GM21360 (cell line): ENCODE data around the gene ITGA5.

Experiments used
- ATAC-seq: cut with Tn5 transposase; IDR thresholded peaks from one replicate; pipeline ENCODE4 v1.9.1; 2021; ENCODE audit warnings: mild to moderate bottlenecking, moderate library complexity; ENCODE audit not compliant: unreplicated experiment

ITGA5 gene

GRCh38 chr12:54431911-54432814 is 13.1 kb upstream of the ITGA5 start:
- no peak for ATAC-seq

- ATAC-seq: no peak
Measured at GRCh38 chr12:54430471-54431069, 11.5 kb upstream of the ITGA5 start.

GRCh38 chr12:54429014-54429471 is 10.0 kb upstream of the ITGA5 start:
- ATAC-seq: no peak

GRCh38 chr12:54428050-54429013 is 9.3 kb upstream of the ITGA5 start:
- ATAC-seq: no peak

- ATAC-seq: no peak
Measured at GRCh38 chr12:54427106-54427505, 8.0 kb upstream of the ITGA5 start.

GRCh38 chr12:54426690-54427089 is 7.6 kb upstream of the ITGA5 start:
- no peak for ATAC-seq

GRCh38 chr12:54425702-54426101 is 6.6 kb upstream of the ITGA5 start:
- ATAC-seq: no peak

- ATAC-seq: no peak
Measured at GRCh38 chr12:54424224-54424623, 5.2 kb upstream of the ITGA5 start.

GRCh38 chr12:54423816-54424150 is 4.7 kb upstream of the ITGA5 start:
- no peak for ATAC-seq

GRCh38 chr12:54421879-54422250 is 2.8 kb upstream of the ITGA5 start:
- no peak for ATAC-seq

GRCh38 chr12:54421175-54421878 is 2.3 kb upstream of the ITGA5 start:
- ATAC-seq: no peak

- ATAC-seq: no peak
Measured at GRCh38 chr12:54420766-54421144, 1.7 kb upstream of the ITGA5 start.

GRCh38 chr12:54418441-54419087 is 502 bp downstream of the ITGA5 start:
- no peak for ATAC-seq

- no peak for ATAC-seq
Measured at GRCh38 chr12:54417712-54418440, 1.2 kb downstream of the ITGA5 start.

- no peak for ATAC-seq
Measured at GRCh38 chr12:54416687-54417603, 2.1 kb downstream of the ITGA5 start.

GRCh38 chr12:54415221-54415929 is 3.7 kb downstream of the ITGA5 start:
- ATAC-seq: no peak

- ATAC-seq: no peak
Measured at GRCh38 chr12:54413284-54414190, 5.5 kb downstream of the ITGA5 start.
